BLaER1 (cell line): ENCODE data around the gene FOXP1.

ENCODE experiments used
- H3K27ac ChIP-seq: shearing (Covaris generic); formaldehyde crosslinking; 2 replicates; pipeline ENCODE4 v1.8.1; 2022
- H3K27me3 ChIP-seq: shearing (Covaris generic); formaldehyde crosslinking; 2 replicates; pipeline ENCODE4 v1.8.1; 2022
- H3K36me3 ChIP-seq: shearing (Covaris generic); formaldehyde crosslinking; 2 replicates; pipeline ENCODE4 v1.8.1; 2022
- H3K4me1 ChIP-seq: shearing (Covaris generic); formaldehyde crosslinking; 2 replicates; pipeline ENCODE4 v1.8.1; 2022
- H3K4me2 ChIP-seq: shearing (Covaris generic); formaldehyde crosslinking; 2 replicates; pipeline ENCODE4 v1.8.1; 2022
- H3K4me3 ChIP-seq: shearing (Covaris generic); formaldehyde crosslinking; 2 replicates; pipeline ENCODE4 v1.8.1; 2022
- H3K9ac ChIP-seq: shearing (Covaris generic); formaldehyde crosslinking; 2 replicates; pipeline ENCODE4 v1.8.1; 2022
- H3K9me3 ChIP-seq: shearing (Covaris generic); formaldehyde crosslinking; 2 replicates; pipeline ENCODE4 v1.8.1; 2022
- H4K20me1 ChIP-seq: shearing (Covaris generic); formaldehyde crosslinking; 2 replicates; pipeline ENCODE4 v1.8.1; 2022
- Cebpa-rat ChIP-seq: shearing (Covaris generic); IDR thresholded peaks from 2 replicates; pipeline ENCODE4 v1.8.1; 2022

Gene FOXP1

DNA sequence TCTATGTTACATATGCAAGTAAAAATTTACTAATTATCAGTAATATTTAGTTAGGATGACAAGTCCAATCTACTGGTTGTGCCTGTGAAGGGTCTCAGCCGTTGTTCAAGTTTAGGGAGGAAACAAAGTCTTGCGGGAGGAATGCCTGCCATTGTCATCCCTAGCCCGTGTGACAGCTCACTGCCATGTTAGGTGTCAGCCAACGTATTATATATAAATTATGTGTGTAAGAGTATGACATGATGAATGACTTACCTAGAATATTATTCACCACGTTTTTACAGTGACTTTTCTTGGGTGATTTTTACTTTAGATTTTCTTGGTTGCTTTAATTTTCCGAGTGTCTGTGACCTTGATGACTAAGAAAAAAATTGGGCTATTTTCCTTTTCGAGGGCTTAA is 656.7 kb downstream of the FOXP1 start:
- H3K36me3 ChIP-seq: no peaks in the 10 kb centered on the region

DNA sequence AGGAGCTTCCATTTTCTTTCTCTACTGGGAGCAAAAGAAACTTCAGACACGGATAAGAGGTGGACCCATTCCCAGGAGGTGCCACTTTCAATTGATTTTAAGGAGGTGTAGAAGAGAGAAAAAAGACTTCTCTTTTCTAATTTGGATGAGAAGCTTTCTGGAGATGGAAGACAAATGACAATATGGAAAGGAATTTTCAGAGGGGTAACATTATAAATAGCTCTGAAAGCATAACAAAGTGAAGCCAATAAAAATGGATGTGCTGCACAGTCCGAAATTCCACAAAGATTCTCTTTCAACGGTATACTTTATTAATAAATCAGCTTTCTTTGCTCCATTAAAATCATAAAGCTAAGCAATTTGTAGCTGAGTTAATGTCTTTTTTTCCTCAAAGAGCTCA is 663.9 kb downstream of the FOXP1 start:
- Histone ChIP-seq H3K4me3 (no peak overlapping the region), H3K4me2 (no peak overlapping the region), H4K20me1 (no peaks in the 10 kb centered on the region), H3K9me3 (no peaks in the 10 kb centered on the region), H3K27me3 (no peaks in the 10 kb centered on the region), H3K4me1 (no peaks in the 10 kb centered on the region), H3K9ac (no peak overlapping the region), H3K36me3 (no peaks in the 10 kb centered on the region), H3K27ac (no peak overlapping the region)
- TF ChIP-seq Cebpa-rat: no peak

More for the DNA sequence above, 656.7 kb downstream of the FOXP1 start:
- no peaks in the 10 kb centered on the region for H4K20me1 ChIP-seq
- no peak overlapping the region for H3K9ac ChIP-seq
- H3K27ac ChIP-seq: no peak overlapping the region
- no peak for TF ChIP-seq Cebpa-rat
- no peak overlapping the region for H3K4me2 ChIP-seq
- no peaks in the 10 kb centered on the region for H3K4me1 ChIP-seq
- H3K9me3 ChIP-seq: no peaks in the 10 kb centered on the region
- no peaks in the 10 kb centered on the region for H3K27me3 ChIP-seq
- H3K4me3 ChIP-seq: no peak overlapping the region

DNA sequence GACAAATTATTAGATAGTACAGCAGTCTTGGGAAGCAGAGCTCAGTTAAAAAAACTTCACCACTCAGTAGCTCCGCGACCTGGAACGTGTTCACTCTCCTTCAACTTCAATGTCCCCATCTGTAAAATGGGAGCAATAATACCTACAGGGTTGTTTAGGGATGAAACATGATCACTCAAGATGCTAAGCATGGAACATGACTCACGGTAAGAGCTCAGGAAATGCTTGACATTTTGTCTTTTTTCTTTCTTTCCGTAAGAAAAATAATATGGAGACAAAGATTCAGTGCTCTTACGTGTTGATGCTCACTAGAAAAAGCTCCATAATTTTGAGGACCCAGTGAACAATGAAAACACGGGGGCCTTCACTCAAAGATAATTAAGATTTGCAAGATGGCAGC is 664.4 kb downstream of the FOXP1 start:
- Histone ChIP-seq H3K4me2 (no peak overlapping the region), H3K4me1 (no peaks in the 10 kb centered on the region), H3K4me3 (no peak overlapping the region), H3K9ac (no peak overlapping the region), H3K27ac (no peak overlapping the region), H3K9me3 (no peaks in the 10 kb centered on the region), H4K20me1 (no peaks in the 10 kb centered on the region), H3K36me3 (no peaks in the 10 kb centered on the region), H3K27me3 (no peaks in the 10 kb centered on the region)
- no peak for TF ChIP-seq Cebpa-rat

DNA sequence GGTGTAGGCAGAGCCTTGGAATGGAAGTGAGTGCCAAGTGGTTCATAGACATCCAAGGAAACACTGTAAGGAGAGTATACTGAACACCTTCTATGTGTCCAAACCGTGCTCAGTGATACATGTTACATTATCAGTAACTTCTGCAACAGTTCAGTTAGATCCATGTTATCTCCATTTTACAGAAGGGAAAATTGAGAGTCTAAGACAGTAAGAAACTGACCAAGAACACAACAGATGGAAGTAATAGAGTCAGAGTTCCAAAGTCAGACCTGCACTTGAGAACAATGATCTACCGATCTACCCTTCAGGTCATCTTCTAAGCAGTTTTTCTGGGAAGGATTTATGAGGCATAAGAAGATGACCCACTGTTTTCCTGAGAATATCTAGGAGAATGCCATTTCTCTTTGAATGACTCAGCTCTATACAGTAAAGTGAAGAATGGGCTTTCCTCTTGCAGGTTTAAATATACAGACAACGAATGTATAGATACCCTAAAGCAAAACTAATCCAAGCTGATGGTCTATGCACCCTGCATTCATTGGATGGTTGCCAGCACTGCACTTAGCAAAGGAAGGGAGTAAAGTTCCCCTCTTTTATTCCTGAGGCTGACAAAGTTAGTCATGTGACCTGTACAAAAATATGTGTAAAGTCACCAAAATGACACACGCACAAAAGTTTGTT is 667.0 kb downstream of the FOXP1 start:
- Histone ChIP-seq H3K27ac (no peak overlapping the region), H3K9me3 (no peaks in the 10 kb centered on the region), H4K20me1 (no peaks in the 10 kb centered on the region), H3K4me1 (no peaks in the 10 kb centered on the region), H3K9ac (no peak overlapping the region), H3K27me3 (no peaks in the 10 kb centered on the region), H3K4me2 (no peak overlapping the region), H3K4me3 (no peak overlapping the region), H3K36me3 (no peaks in the 10 kb centered on the region)
- TF ChIP-seq Cebpa-rat: no peak

DNA sequence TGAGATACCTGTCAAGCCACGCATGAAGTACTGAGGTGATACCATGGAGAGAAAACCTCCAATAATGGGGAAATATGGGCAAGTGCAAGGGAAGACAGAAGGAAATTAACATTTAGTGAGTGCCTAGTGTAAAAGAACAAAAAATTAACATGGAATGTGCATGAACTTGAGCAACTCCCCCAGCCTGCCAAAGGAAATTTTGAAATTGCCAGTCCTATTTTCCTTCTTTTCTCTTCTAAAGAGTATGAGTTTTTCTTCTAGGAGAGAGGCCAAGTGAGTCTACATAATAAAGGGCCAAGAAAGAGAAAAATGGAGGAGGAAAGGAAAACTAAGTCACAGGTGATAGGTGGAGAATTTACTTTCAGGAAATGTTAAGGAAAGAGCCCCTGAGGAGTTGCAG is 668.7 kb downstream of the FOXP1 start:
- H3K4me3 ChIP-seq: no peak overlapping the region
- TF ChIP-seq Cebpa-rat: no peak
- H3K27ac ChIP-seq: no peak overlapping the region
- no peaks in the 10 kb centered on the region for H3K36me3 ChIP-seq
- no peak overlapping the region for H3K9ac ChIP-seq
- H3K9me3 ChIP-seq: no peaks in the 10 kb centered on the region
- H4K20me1 ChIP-seq: no peaks in the 10 kb centered on the region
- no peak overlapping the region for H3K4me2 ChIP-seq
- H3K27me3 ChIP-seq: no peaks in the 10 kb centered on the region
- no peaks in the 10 kb centered on the region for H3K4me1 ChIP-seq

DNA sequence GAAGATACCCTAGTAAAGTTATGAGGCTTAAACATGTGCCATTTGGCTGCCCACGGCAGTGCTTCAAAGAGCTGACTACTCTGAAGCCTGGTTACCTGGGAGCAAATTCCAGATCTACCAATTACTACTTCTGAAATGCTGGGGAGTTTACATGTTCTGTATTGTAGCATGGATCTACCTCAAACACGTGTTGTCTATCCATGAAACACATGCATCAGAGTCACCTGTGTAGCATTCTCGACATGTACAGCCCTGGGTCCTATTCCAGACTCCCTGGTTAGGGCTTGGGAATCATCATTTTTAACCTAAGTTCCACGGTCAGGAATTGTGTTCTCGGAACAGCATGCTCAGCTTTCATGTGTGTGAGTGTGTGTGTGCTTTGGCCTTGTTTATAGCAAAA is 671.8 kb downstream of the FOXP1 start:
- Histone ChIP-seq H3K36me3 (no peaks in the 10 kb centered on the region), H3K27ac (no peak overlapping the region), H3K4me2 (no peak overlapping the region), H3K4me3 (no peak overlapping the region), H3K4me1 (no peaks in the 10 kb centered on the region), H3K9ac (no peak overlapping the region), H3K27me3 (no peaks in the 10 kb centered on the region), H3K9me3 (no peaks in the 10 kb centered on the region), H4K20me1 (no peaks in the 10 kb centered on the region)
- no peak for TF ChIP-seq Cebpa-rat

DNA sequence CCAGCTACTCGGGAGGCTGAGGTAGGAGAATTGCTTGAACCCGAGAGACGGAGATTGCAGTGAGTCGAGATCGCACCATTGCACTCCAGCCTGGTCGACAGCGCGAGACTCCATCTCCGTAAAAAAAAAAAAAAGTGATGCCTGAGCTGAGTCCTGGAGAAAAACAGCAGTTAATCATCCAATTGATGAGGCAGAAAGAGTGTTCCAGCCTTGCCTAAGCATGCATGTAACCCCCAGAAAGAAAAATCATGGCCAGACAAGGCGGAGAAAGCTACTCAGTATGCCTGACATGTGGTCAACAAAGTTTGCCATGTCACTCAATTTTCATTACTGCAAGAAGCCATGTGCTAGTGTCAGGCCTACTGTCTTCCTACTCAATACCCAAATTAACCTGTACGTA is 678.0 kb downstream of the FOXP1 start:
- no peak for TF ChIP-seq Cebpa-rat

More for the DNA sequence above, 678.0 kb downstream of the FOXP1 start:
- Histone ChIP-seq H3K4me3 (no peak overlapping the region), H3K4me1 (no peaks in the 10 kb centered on the region), H3K27me3 (no peaks in the 10 kb centered on the region), H4K20me1 (no peaks in the 10 kb centered on the region), H3K9me3 (no peaks in the 10 kb centered on the region), H3K9ac (no peak overlapping the region), H3K36me3 (no peaks in the 10 kb centered on the region), H3K27ac (no peak overlapping the region), H3K4me2 (no peak overlapping the region)
